ENCODE measurements around the gene FAM181A. TPM values are rescaled to one million over a fixed set of nuclear protein-coding genes. Genes with fewer than 3 reads are reported as not detected.

The FAM181A gene
- total RNA-seq, 1 experiment from 2014 or later, result not detected

DNA sequence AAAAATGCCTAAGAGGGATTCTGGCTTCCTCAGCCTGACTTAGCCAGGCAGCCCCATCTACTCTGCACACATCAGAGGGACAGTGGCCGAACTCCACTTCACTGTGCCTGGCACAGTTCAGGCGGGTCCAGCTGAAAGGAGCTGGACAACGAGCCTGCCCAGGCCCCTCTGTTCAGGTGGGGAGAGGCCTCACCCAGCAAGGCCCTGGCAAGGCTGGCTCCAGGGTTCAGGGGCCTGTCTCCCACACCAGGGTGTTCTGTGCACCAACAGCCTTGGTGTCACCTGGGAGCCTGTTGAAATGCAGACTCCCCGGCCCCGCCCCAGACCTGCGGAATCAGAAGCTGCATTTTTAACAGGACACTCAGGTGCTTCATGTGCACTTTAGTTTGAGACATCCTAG is 9.8 kb downstream of the FAM181A start:
- intact Hi-C loops (cut with micrococcal nuclease; ENCODE audit: unreplicated experiment), result no loop called here
- no peak for TF ChIP-seq EZH2 (IDR thresholded peaks at IDR 0.05; ENCODE audit: low read depth)
- TF ChIP-seq, protein P1, sequence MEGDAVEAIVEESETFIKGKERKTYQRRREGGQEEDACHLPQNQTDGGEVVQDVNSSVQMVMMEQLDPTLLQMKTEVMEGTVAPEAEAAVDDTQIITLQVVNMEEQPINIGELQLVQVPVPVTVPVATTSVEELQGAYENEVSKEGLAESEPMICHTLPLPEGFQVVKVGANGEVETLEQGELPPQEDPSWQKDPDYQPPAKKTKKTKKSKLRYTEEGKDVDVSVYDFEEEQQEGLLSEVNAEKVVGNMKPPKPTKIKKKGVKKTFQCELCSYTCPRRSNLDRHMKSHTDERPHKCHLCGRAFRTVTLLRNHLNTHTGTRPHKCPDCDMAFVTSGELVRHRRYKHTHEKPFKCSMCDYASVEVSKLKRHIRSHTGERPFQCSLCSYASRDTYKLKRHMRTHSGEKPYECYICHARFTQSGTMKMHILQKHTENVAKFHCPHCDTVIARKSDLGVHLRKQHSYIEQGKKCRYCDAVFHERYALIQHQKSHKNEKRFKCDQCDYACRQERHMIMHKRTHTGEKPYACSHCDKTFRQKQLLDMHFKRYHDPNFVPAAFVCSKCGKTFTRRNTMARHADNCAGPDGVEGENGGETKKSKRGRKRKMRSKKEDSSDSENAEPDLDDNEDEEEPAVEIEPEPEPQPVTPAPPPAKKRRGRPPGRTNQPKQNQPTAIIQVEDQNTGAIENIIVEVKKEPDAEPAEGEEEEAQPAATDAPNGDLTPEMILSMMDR (conservative IDR thresholded peaks at IDR 0.05), result no peak
- no peak overlapping the region for H3K4me3 ChIP-seq
- POLR2A ChIA-PET (ENCODE audit: unreplicated experiment), result no interaction called here
- H3K79me2 ChIP-seq (ENCODE audit: low read depth), result no peaks in the 10 kb centered on the region
- no TSS peak for BruUV-seq (replicated peaks)
- H3K4me2 ChIP-seq, result no peak overlapping the region
- H4K20me1 ChIP-seq (ENCODE audit: insufficient read depth), result no peaks in the 10 kb centered on the region
- H3F3A ChIP-seq (ENCODE audit: insufficient read depth, low read depth), result peaks cover 14% of the 10 kb centered on the region
- no peaks in the 10 kb centered on the region for H3K36me3 ChIP-seq (ENCODE audit: low read depth)
- no peak for DNase-seq
- H3K9me3 ChIP-seq (ENCODE audit: insufficient read depth, low read depth), result no peaks in the 10 kb centered on the region
- H3K4me1 ChIP-seq (replicated peaks; ENCODE audit: insufficient read depth), result peaks cover 21% of the 10 kb centered on the region
- CTCF ChIA-PET, result no interaction called here
- H3K27me3 ChIP-seq (ENCODE audit: insufficient read depth, low read depth), result no peaks in the 10 kb centered on the region
- H2AFZ ChIP-seq, result no peak overlapping the region
- H3K9me2 ChIP-seq (ENCODE audit: insufficient read depth), result no peaks in the 10 kb centered on the region
- no peak overlapping the region for H3K27ac ChIP-seq

DNA sequence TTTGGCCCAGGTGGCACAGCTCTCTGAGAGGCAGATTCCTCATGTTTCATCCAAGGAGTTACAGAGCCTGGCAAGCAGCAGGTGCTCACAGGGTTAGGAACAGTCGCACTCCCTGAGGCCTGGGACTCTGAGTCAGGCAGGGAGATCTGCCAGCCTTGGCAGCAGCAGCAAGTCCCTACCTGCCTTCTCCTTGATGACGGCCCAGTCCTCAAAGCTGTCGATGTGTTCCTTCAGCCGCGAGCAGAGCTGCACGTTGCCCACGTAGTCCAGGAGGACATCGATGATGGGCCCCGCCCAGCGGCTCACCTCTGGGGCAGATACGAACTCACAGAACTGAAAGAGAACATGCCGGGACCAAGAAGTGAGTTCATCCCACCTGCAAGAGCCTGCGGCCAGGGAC is 10.4 kb downstream of the FAM181A start:
- Histone ChIP-seq H4K20me1 (ENCODE audit: insufficient read depth) (no peaks in the 10 kb centered on the region), H3K4me2 (no peak overlapping the region), H2AFZ (no peak overlapping the region), H3K4me3 (no peak overlapping the region), H3K27me3 (ENCODE audit: insufficient read depth, low read depth) (no peaks in the 10 kb centered on the region), H3K27ac (no peak overlapping the region), H3K4me1 (replicated peaks; ENCODE audit: insufficient read depth) (peaks cover 27% of the 10 kb centered on the region), H3K79me2 (ENCODE audit: low read depth) (no peaks in the 10 kb centered on the region), H3K36me3 (ENCODE audit: low read depth) (no peaks in the 10 kb centered on the region), H3K9me3 (ENCODE audit: insufficient read depth, low read depth) (no peaks in the 10 kb centered on the region), H3F3A (ENCODE audit: insufficient read depth, low read depth) (peaks cover 20% of the 10 kb centered on the region), H3K9me2 (ENCODE audit: insufficient read depth) (no peaks in the 10 kb centered on the region)
- DNase-seq, result no peak
- CTCF ChIA-PET, result no interaction called here
- intact Hi-C loops (cut with micrococcal nuclease; ENCODE audit: unreplicated experiment), result no loop called here
- BruUV-seq (replicated peaks), result no TSS peak
- no peak for TF ChIP-seq EZH2 (IDR thresholded peaks at IDR 0.05; ENCODE audit: low read depth)
- TF ChIP-seq, protein P1 (conservative IDR thresholded peaks at IDR 0.05), result no peak
- POLR2A ChIA-PET (ENCODE audit: unreplicated experiment), result no interaction called here

DNA sequence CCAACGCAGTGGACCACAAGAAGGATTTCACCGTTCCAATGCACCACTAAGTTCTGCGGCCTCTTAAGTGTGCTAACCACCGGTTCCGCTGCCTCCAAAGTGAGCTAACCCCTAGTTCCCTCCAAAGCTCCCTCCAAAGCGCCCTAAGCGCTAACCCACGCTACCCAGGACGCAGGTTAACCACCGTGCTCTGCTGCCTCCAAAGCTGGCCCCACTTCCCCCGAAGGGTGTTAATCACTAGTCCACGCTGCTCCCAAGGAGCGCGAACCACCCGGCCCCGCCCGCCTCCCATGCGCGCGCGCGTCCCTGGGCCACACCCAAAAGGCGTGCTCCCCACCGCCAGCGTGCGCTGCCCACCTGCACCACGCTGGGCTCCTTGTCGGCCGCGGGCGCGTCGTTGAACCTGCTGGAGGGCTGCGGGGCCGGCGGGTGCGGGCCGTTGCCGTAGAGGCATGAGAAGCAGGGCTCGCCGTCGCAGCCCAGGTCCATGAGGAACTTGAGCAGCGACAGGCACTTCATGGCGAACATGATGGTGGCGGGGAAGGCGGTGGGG is 11.7 kb downstream of the FAM181A start:
- CTCF ChIA-PET, result no interaction called here
- intact Hi-C loops (cut with micrococcal nuclease; ENCODE audit: unreplicated experiment), result loop anchor here (1.0 kb wide), 1 partner anchor 62 kb away; no protein-coding TSS in a partner anchor

More for the DNA sequence above, 11.7 kb downstream of the FAM181A start:
- Histone ChIP-seq H3K27me3 (ENCODE audit: insufficient read depth, low read depth) (no peaks in the 10 kb centered on the region), H3K9me3 (ENCODE audit: insufficient read depth, low read depth) (no peaks in the 10 kb centered on the region), H3K36me3 (ENCODE audit: low read depth) (no peaks in the 10 kb centered on the region), H3K4me2 (no peak overlapping the region), H4K20me1 (ENCODE audit: insufficient read depth) (no peaks in the 10 kb centered on the region), H3K4me3 (no peak overlapping the region), H3K9me2 (ENCODE audit: insufficient read depth) (no peaks in the 10 kb centered on the region), H2AFZ (no peak overlapping the region), H3F3A (ENCODE audit: insufficient read depth, low read depth) (peaks cover 24% of the 10 kb centered on the region), H3K4me1 (replicated peaks; ENCODE audit: insufficient read depth) (peaks cover 39% of the 10 kb centered on the region), H3K27ac (no peak overlapping the region), H3K79me2 (ENCODE audit: low read depth) (no peaks in the 10 kb centered on the region)
- no TSS peak for BruUV-seq (replicated peaks)
- POLR2A ChIA-PET (ENCODE audit: unreplicated experiment), result no interaction called here
- no peak for TF ChIP-seq EZH2 (IDR thresholded peaks at IDR 0.05; ENCODE audit: low read depth)
- TF ChIP-seq, protein P1 (conservative IDR thresholded peaks at IDR 0.05), result no peak
- DNase-seq, result no peak
